Mucosa of descending colon (tissue), 3 donors: ENCODE measurements around the gene KDM4B. TPM values are rescaled to one million over a fixed set of nuclear protein-coding genes. Genes with fewer than 3 reads are reported as not detected.

ENCODE experiments used
- ATAC-seq: fragments of 200-7000 bp; cut with Tn5 transposase; one replicate; pipeline ENCODE4 v1.9.1; 2020; ENCODE audit warnings: mild to moderate bottlenecking, moderate library complexity
- DNase-seq, 3 donors: peaks; one replicate each; pipeline ENCODE4 v3.0.0-alpha.2; 2020
- H3K36me3 ChIP-seq: fragments of 200-600 bp; one replicate; pipeline ENCODE4 v1.8.0; 2021; ENCODE audit warnings: low read depth, mild to moderate bottlenecking
- H3K4me1 ChIP-seq: fragments of 200-600 bp; one replicate; pipeline ENCODE4 v1.8.0; 2021; ENCODE audit warnings: low read depth, mild to moderate bottlenecking
- H3K4me3 ChIP-seq: fragments of 200-600 bp; one replicate; pipeline ENCODE4 v1.8.0; 2021; ENCODE audit warnings: mild to moderate bottlenecking
- H3K9me3 ChIP-seq: fragments of 200-600 bp; one replicate; pipeline ENCODE4 v1.8.0; 2021; ENCODE audit warnings: mild to moderate bottlenecking
- intact Hi-C, 2 donors: fragments of 100-400 bp; cut with DNase I in 1 of 2; cut with micrococcal nuclease in 1 of 2; formaldehyde crosslinking; loops; one replicate each; pipeline versions ENCODE4 v1.11.0 to v1.11.1; 2022; cut with DNase I, micrococcal nuclease
- total RNA-seq, 3 donors: library from RNA; stranded (reverse); fragmentation: NEBNext Ultra II Directional in 2 of 3; extraction: Animal tissue kit (Norgen Biotek cat#: 25700) in 2 of 3; gene quantifications; one replicate each; pipeline versions ENCODE4 v1.2.1 to v1.2.4, GENCODE V29; 2021 to 2023
- TF ChIP-seq, protein P1 (sequence below): fragments of 200-600 bp; IDR thresholded peaks from one replicate; pipeline ENCODE4 v1.8.0; 2022; ENCODE audit warnings: antibody characterized with exemption, mild to moderate bottlenecking
- donor health status: DM: no; HTN: no; CAD: no; lungs with moderate emphysema.
- donor health status: DM: no; HTN: no; CAD: no.
- donor health status: DM: no; HTN: yes; CAD: no.

The KDM4B gene
- total RNA-seq, 3 donors from 2014 or later, result 42.7 to 53.8 (median 50.0) TPM

DNA sequence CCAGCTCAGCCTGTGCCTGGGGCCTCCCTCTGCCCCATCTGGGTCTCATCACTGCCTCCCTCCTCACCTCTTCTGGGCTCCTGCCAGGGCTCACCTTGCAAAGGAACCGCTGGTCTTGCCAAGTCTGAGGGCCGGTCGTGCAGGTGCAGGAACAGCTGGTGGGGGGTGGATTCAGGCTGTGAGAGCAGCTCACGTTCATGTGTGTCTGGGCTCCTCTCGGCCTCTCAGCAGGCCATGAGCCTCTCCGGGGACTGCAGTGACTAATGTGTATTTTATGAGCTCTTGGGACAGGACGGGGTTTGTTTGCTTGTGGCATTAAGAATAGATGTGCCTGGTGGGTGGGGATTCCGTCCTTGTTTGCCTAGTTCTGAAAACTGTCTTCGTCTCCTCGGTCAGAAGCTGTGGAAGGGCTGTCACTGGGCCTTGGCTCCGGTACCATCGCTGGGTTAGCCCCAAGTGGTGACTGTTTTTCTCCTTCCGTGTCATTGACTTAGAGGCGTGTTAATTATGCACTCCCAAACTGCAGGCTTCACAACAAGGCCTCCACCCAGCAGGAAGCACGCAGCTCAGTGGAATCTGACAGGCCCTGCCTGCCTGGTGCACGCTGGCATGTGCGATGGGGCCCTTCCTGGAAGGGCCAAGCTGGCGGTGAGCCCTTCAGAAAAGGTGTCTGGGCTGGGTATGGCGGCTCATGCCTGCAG, 77.6 kb downstream of the KDM4B start:
- intact Hi-C loops, result no loop called here
- Histone ChIP-seq H3K9me3 (no peaks in the 10 kb centered on the region), H3K36me3 (no peaks in the 10 kb centered on the region), H3K4me1 (peaks cover 35% of the 10 kb centered on the region), H3K4me3 (no peak overlapping the region)
- TF ChIP-seq, protein P1, sequence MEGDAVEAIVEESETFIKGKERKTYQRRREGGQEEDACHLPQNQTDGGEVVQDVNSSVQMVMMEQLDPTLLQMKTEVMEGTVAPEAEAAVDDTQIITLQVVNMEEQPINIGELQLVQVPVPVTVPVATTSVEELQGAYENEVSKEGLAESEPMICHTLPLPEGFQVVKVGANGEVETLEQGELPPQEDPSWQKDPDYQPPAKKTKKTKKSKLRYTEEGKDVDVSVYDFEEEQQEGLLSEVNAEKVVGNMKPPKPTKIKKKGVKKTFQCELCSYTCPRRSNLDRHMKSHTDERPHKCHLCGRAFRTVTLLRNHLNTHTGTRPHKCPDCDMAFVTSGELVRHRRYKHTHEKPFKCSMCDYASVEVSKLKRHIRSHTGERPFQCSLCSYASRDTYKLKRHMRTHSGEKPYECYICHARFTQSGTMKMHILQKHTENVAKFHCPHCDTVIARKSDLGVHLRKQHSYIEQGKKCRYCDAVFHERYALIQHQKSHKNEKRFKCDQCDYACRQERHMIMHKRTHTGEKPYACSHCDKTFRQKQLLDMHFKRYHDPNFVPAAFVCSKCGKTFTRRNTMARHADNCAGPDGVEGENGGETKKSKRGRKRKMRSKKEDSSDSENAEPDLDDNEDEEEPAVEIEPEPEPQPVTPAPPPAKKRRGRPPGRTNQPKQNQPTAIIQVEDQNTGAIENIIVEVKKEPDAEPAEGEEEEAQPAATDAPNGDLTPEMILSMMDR, result no peak
- DNase-seq (peak; percentile 75 to 83 (median 79)), ATAC-seq (peak; percentile 73)

DNA sequence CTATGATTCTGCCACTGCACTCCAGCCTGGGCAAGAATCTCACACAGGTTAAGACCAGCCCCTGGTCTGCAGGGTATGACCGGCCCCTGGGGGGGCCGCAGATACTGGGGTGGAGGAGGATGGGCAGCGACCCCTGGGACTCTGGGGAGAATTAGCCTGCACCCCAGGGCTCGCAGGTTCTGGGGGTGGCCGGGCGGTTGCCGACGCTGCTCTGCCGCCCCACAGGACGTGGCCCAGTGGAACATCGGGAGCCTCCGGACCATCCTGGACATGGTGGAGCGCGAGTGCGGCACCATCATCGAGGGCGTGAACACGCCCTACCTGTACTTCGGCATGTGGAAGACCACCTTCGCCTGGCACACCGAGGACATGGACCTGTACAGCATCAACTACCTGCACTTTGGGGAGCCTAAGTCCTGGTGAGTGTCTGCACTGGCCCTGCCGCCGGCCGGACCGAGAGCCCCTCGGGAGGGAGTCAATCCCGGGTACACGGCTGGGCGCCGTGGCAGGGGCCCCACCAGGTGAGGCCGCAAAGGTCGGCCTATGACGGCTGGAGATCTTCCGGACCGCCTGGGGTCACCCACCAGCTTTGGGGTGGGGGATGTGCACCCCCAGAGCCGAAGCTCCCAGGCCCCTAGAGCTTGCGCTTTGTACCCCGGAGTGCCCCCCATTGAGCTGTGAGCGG, 78.5 kb downstream of the KDM4B start:
- DNase-seq, result peak in 2 of 3 donors; percentile 12 to 54
- Histone ChIP-seq H3K36me3 (no peaks in the 10 kb centered on the region), H3K4me3 (no peak overlapping the region), H3K4me1 (peaks cover 35% of the 10 kb centered on the region), H3K9me3 (no peaks in the 10 kb centered on the region)
- intact Hi-C loops, result no loop called here
- ATAC-seq, result no peak
- TF ChIP-seq, protein P1, result no peak

DNA sequence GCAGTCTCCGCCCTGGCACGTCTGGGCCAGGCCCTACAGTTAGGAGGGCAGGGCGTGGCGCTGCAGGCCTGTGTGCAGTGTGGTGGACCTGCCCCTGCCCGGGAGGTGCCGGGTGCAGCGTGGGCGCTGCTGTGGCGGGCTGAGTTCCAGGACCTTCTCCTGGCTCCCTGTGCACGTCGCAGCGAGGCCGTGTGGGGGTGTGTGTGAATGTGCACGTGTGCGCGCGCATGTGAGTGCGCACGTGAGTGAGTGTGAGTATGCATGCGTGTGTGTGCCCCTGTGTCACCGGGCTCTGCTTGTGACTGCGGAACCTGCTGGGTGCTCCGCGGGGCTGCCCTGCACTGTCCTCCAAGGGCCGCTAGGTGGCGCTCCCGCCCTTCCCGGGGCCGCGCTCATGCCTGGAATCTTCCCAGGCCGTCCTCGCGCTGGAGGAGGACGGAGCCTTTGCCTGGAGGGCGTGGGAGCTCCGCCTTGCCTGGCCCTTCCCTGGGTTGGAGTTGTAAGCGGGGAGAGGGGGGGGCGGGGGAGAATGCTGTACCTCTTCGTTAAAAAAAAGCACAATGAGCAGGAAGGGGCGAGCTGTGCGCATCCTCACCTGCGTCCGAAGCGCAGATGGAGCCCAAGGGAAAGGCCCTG, 79.3 kb downstream of the KDM4B start:
- Histone ChIP-seq H3K36me3 (no peaks in the 10 kb centered on the region), H3K4me3 (no peak overlapping the region), H3K4me1 (peaks cover 35% of the 10 kb centered on the region), H3K9me3 (no peaks in the 10 kb centered on the region)
- peak; percentile 88 to 91 (median 88) for DNase-seq
- TF ChIP-seq, protein P1, result peak; percentile 97
- intact Hi-C loops, result no loop called here
- peak; percentile 85 for ATAC-seq

DNA sequence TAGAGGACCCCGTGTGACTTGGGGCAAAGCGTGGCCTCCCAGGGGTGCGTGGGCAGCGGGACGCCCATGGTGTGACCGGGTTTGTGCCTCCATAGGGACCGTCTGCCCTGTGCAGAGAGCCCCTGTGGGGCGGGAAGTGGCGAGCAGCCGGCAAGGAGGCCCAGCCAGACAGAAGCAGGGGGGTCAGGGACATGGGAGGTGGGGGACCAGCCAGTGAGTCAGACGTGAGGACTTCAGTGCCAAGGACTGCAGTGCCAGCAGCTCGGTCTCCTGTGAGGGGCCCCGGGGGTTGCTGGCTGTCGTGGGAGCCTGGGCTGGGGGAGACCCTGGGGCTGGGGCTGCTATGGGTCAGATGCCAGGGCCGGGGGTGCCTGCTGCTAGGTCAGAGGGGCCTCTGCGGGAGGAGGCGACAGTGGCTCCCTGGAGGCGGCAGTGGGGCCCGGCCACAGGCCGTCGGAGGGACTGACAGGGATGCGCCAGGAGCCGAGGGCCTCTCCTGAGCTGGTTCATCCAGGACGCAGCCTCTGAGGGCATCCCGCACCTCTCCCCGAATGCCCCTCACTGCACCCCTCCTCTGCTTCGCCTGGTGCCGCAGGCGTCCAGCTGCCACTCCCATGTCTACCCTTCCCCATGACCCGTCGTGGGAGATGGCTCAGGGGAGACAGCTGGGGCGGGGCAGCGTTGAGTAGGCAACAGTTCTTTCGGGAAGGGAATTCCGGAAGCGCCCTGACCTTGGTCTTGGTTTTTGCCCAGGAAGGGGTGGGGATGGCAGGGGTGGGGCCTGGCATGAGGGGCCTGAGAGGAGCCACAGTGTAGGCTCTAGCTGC, 80.0 kb downstream of the KDM4B start:
- Histone ChIP-seq H3K9me3 (no peaks in the 10 kb centered on the region), H3K4me3 (no peak overlapping the region), H3K36me3 (no peaks in the 10 kb centered on the region), H3K4me1 (peaks cover 35% of the 10 kb centered on the region)
- intact Hi-C loops, result no loop called here
- ATAC-seq (peak; percentile 2), DNase-seq (peak in 2 of 3 donors; percentile 63 to 70)
- TF ChIP-seq, protein P1, result no peak

DNA sequence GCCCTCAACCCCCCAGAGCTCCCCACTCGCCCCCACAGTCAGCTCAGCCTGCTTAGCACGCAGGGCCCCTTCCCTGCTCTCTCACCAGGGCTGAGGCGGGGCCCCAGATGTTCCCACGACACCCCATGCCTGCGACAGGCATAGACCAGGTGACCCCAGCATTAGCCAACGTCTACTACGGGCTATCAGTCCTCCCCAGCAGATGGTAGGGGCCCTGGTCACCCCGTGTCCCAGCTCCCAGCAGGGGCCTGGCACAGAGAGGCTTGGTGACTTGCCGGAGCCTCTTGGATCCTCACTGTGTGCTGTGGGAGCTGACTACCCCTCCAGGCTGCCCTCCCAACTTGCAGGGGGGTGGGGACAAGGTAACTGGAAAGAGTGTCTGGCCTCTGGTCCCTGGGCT, 80.6 kb downstream of the KDM4B start:
- Histone ChIP-seq H3K9me3 (no peaks in the 10 kb centered on the region), H3K4me1 (peaks cover 35% of the 10 kb centered on the region), H3K36me3 (no peaks in the 10 kb centered on the region), H3K4me3 (no peak overlapping the region)
- no peak for ATAC-seq
- TF ChIP-seq, protein P1, result no peak
- no peak for DNase-seq
- intact Hi-C loops, result no loop called here
